Measurements from ENCODE around the gene SLC29A3.

Gene SLC29A3

DNA sequence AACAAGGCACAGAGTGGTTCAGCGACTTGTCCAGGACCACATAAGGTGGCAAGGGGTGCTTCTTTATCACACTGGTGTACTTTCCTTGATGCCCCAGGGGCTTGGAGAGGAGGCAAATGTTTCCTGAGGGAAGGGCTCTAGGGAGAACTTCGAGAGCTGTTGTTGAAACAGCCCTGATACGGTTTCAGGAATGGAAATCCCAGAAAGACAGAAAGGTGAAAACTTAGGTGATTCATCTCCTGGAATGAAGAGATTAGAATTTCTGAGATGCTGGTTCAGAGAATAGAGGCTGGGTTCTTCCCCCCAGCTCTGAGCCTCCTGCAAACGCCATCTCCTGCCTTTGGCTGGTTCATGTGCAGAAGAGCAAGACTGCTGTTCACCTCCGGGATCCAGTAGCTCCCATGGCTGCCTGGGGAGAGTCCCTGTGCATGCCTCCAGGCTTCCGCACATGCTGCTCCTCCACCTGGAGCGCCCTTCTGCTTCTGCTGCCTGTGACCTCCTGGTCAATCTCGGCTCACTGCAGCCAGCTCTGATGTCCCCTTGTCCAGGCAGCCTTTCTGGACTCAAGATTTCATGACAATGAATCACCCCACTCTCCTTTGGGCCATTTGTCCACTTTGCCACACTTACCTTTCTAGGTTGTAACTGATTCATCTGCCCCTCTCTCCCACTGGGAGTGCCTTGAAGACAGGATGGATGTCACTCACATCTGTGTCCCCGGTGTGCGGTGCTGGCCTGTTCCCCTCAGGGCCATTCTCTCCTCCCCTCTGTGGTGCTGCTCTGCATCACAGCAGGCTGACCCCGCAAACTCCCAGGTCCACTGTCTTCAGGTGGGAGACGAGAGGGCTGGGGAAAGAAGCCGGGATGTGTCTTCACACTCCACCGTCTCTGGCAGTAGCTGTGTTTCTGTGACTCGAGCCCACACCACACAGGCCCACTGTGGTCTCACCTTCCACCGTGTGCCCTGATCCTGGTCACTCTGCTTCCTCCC, 74.0 kb downstream of the SLC29A3 start:
- in situ Hi-C loops (cut with HindIII; ENCODE audit: low pct_unique_long_range_greater_than_20kb, low sequenced_read_pairs) = no loop called here
- no peak for DNase-seq (ENCODE audit: low read depth in 1 of 2, low spot score in 1 of 2)
- TF ChIP-seq JUND (IDR thresholded peaks at IDR 0.05; ENCODE audit: low read depth) = no peak

DNA sequence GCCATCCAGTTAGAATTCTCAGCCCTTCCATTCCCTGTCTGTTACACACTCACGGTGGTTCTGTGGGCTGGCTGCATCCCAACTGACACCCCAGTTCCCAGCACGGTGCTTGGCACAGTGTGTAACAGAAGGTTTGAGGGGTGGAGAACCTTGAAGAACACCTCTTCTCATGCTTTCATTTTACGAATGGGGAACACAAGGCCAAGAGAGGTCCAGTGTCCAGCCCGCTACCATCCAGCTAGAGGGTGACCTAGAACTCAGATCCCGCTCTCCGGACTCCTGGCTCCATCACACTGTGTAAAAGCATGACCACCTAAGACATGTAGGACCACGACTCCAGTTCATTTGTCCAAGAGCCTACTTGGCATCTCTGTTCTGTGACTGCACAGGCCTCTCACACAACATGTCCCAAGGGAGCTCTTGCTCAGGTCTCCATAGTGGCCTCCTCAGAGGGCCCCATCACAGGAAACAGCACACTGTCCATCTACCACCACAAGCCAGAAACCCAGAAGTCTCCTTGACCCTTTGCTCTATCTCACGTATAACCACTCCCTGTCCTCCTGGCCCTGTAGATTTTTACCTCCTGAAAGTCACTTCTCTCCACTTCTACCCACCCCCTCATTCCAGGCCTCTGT, 74.9 kb downstream of the SLC29A3 start:
- no peak for DNase-seq (ENCODE audit: low read depth in 1 of 2, low spot score in 1 of 2)
- in situ Hi-C loops (cut with HindIII; ENCODE audit: low pct_unique_long_range_greater_than_20kb, low sequenced_read_pairs) = no loop called here
- no peak for TF ChIP-seq JUND (IDR thresholded peaks at IDR 0.05; ENCODE audit: low read depth)

DNA sequence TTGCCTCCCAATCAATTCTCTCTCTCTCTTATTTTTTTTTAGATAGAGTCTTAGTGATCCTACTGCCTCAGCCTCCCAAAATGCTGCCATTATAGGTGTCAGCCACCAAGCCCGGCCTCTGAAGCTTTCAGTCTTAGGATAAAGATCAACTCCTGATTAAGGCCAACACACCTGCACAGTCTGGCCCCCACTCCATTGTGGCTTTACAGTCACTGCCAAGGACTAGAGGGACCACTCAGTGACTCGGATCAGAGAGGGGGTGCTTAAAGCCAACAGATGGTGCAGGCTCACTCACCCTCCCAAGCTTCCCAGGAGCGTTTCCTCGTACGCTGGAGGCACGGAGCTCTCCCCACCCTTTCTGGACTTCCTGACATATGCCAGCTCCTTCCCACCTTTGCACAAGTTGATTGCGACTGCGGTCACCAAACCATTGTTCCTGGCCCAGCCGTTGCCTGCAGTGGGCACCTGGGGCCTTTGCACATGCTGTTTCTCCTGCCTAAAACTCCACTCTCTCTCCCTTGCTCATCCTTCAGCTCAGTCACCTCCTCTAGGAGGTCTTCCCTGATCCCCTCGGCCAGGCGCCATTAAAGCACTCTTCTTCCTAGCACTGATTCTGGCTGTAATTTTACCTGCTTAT, 76.0 kb downstream of the SLC29A3 start:
- DNase-seq (ENCODE audit: low read depth in 1 of 2, low spot score in 1 of 2) = no peak
- in situ Hi-C loops (cut with HindIII; ENCODE audit: low pct_unique_long_range_greater_than_20kb, low sequenced_read_pairs) = no loop called here
- no peak for TF ChIP-seq JUND (IDR thresholded peaks at IDR 0.05; ENCODE audit: low read depth)

DNA sequence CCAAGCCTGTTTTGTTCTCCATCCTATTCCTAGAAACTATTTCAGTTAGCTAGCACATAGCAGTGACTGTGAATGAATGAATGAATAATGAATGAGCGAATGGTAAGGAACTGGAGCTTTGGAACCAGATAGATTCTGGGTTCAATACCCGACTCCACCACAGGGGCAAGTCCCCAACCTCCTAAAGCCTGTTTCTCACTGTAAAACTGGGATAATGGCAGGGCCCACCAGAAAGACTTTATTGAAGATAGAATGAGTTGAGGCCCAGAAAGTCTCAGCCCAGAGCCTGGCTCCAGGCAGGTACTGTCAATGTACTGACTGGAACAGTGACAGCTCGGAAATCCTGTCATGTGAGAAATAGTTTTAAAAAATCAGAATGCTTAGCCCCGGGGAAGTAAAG, 76.6 kb downstream of the SLC29A3 start:
- TF ChIP-seq JUND (IDR thresholded peaks at IDR 0.05; ENCODE audit: low read depth) = no peak
- no peak for DNase-seq (ENCODE audit: low read depth in 1 of 2, low spot score in 1 of 2)
- in situ Hi-C loops (cut with HindIII; ENCODE audit: low pct_unique_long_range_greater_than_20kb, low sequenced_read_pairs) = no loop called here

DNA sequence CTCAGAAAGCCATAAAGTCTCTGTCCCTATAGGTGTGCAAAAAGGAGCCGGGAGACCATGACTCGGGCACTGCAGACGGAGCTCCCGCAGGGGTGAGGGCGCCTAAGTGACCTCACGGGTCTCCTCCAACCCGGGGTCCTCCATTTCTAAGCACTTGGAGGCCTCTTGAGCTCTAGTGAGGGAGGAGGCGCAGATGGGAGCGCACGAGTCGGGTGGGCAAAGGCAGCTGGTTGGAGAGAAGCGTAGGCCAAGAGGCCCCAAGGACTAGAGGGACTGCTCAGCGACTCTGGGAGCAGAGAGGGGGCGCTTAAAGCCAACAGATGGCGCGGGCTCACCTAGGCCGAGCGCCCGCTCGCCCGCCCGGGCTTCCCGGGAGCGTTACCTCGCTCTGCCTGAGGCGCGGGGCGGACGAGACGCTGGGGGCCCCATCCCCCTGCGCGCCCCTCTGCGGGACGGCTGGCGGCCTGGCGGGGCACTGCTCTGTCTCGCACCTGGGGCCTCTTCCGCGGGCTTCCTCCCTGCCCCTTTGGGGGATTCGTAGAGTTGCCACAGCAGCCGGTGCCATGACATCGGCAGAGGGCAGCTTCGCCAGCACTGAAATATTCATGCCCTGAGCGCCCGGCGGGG, 77.1 kb downstream of the SLC29A3 start:
- no peak for TF ChIP-seq JUND (IDR thresholded peaks at IDR 0.05; ENCODE audit: low read depth)
- no peak for DNase-seq (ENCODE audit: low read depth in 1 of 2, low spot score in 1 of 2)
- in situ Hi-C loops (cut with HindIII; ENCODE audit: low pct_unique_long_range_greater_than_20kb, low sequenced_read_pairs) = no loop called here

DNA sequence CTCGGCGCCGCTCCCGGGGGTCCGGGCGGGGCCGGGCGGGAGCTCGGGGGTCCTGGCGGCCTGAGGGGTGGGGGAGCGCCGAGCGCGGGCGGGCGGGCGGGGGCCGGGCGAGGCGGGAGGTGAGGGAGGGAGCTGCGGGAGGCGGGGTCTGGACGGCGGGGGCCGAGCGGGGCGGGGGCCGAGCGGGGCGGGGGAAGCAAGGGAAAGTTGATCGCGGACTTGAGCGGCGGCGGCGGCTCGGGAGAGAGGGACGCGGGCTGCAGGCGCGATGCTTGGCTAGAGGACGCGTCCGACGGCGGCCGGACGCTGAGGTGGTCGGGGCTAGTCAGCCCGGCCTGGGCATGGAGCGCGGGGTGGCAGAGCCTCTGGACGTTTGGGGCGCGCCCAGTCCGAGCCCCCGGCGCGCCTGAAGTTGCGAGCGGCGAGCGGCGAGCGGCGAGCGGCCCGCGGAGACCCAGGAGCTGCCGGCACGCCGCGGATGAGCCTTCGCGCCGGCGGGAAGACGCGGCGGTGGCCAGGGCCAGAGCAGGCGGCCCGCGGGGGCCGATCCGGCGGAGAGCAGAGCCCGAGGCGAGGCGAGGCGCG, 77.7 kb downstream of the SLC29A3 start, which contains the start of gene CDH23:
TSS of gene CDH23 (plus strand) at position 210 of the 585 bp plus-strand sequence. CDS start 42,912 bp downstream, outside the sequence.
- in situ Hi-C loops (cut with HindIII; ENCODE audit: low pct_unique_long_range_greater_than_20kb, low sequenced_read_pairs) = no loop called here
- no peak for DNase-seq (ENCODE audit: low read depth in 1 of 2, low spot score in 1 of 2)
- no peak for TF ChIP-seq JUND (IDR thresholded peaks at IDR 0.05; ENCODE audit: low read depth)

DNA sequence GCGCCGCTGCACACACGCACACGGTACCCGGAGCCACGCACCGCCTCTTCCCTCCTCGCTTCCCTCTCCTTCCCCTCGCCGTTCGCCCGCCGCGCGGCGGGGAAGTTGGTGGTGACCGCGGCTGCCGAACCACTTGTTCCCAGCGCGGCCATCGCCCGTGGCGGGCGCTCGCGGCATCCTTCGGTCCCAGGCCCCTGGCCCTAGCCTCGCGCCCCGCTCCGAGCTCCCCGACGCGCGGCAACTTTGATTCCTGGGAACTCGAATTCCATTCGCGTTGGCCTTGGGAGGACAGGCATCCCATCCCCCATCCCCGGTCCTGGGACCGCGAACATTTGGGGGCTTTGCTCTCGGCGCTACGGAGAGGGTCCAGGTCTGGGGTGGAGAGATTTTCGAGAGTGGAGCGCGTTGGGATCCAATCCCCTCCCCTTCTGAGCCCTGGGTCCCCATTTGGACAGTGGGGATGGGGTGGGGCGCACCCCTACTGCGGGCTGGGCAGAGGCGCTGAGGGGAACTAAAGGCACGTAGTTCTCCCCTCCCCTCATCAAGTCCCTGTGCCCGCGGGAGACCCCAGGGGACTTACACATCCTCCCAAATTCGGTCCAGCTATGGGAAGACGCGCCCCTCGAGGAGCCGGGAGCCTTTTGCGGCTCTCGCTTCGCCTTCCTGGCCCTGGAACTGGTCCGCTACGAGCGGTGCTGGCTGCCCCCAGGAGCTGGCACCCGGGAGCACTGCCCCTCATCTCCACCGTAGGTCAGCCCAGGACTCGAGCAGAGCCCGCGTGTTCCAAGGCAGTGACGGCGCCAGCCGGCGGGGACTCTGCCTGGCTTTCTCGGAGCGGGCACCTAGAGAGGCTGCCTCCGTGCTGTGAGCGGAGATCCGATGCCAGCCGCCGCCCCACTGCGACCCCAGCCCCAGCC, 78.5 kb downstream of the SLC29A3 start:
- no peak for TF ChIP-seq JUND (IDR thresholded peaks at IDR 0.05; ENCODE audit: low read depth)
- DNase-seq (ENCODE audit: low read depth in 1 of 2, low spot score in 1 of 2) = no peak
- in situ Hi-C loops (cut with HindIII; ENCODE audit: low pct_unique_long_range_greater_than_20kb, low sequenced_read_pairs) = no loop called here

DNA sequence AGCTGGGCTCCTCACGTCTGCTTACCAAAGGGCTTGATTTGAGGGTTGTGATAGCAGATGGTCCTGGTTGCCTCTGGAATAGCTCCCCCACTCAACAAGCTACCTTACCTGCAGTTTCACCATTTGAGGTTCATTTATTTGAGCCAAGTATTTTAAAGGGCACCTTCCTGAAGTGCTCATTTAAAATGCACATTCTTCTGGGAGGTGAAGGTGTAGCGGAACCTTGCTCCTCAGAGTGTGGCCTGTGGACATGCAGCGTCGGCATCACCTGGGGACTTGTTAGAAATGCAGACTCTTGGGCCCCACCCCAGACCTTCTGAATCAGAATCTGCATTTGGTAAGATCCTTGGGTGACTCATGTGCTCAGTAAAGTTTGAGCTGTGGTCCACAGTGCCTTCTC, 79.9 kb downstream of the SLC29A3 start:
- TF ChIP-seq JUND (IDR thresholded peaks at IDR 0.05; ENCODE audit: low read depth) = no peak
- DNase-seq (ENCODE audit: low read depth in 1 of 2, low spot score in 1 of 2) = no peak
- in situ Hi-C loops (cut with HindIII; ENCODE audit: low pct_unique_long_range_greater_than_20kb, low sequenced_read_pairs) = no loop called here

DNA sequence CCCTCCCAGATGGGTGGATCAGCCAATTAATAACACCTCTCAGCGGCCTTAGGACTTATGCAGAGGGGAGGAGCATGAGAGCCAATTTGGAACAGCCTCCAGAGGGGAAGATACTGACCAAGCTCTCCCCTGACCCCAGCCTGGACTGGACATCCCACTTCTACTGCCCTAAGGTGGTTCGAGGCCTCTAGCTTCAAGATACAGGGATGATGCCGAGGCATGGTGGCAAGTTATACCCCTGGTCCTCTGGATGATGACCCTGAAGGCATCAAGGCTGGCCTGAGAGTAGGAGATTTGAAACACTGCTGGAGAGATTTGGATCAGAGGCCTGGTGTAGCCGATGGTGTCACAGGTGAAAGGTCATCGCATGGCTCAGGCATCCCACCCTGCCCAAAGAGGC, 80.9 kb downstream of the SLC29A3 start:
- in situ Hi-C loops (cut with HindIII; ENCODE audit: low pct_unique_long_range_greater_than_20kb, low sequenced_read_pairs) = no loop called here
- no peak for TF ChIP-seq JUND (IDR thresholded peaks at IDR 0.05; ENCODE audit: low read depth)
- no peak for DNase-seq (ENCODE audit: low read depth in 1 of 2, low spot score in 1 of 2)

DNA sequence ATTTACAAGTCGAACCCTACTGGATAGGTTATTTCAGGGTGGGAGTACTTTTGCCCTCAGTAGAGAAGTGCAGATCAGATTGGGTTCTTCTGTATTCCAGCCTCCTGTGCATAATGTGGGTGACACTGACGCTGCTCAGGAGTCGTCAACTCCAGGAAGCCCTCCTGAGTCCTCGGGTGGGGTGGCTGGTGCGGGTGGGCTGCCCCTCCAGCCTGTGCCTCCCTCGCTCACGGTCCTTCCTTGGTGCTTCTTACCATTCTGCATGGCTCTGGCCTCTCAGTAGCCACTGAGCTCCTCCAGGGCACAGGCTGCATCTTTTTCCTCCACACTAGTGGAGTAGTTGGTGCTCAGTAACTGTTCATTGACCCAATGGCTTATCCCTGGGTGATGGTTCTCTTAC, 82.0 kb downstream of the SLC29A3 start:
- DNase-seq (ENCODE audit: low read depth in 1 of 2, low spot score in 1 of 2) = no peak
- in situ Hi-C loops (cut with HindIII; ENCODE audit: low pct_unique_long_range_greater_than_20kb, low sequenced_read_pairs) = no loop called here
- no peak for TF ChIP-seq JUND (IDR thresholded peaks at IDR 0.05; ENCODE audit: low read depth)

DNA sequence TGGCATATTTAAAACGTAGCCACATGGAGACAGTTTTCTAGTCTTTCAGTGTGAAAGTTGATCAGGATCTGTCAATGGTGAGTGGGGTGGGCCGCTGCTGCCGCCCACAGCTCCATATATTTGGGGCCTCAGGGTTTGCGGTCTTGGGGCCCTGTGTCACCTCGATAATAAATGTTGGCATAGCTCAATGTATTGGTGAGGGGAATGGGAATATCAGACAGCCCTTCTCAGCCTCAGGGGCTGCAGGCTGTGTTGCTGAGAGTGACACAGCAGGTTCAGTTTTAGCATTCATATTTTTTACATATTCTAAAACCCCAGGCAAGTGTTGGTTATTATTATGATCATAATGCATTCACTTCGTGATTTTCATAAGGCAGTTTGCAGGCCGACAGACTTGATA, 82.9 kb downstream of the SLC29A3 start:
- in situ Hi-C loops (cut with HindIII; ENCODE audit: low pct_unique_long_range_greater_than_20kb, low sequenced_read_pairs) = no loop called here
- no peak for DNase-seq (ENCODE audit: low read depth in 1 of 2, low spot score in 1 of 2)
- no peak for TF ChIP-seq JUND (IDR thresholded peaks at IDR 0.05; ENCODE audit: low read depth)

Data from T47D (cell line).